Endothelial cell (in vitro differentiated cells): ENCODE results near the gene COPB1. TPM values are rescaled to one million over a fixed set of nuclear protein-coding genes. Genes with fewer than 3 reads are reported as not detected.

Source experiments
- DNase-seq: peaks from one replicate; pipeline ENCODE4 v3.0.0; 2021; ENCODE audit warnings: low spot score
- H3K27ac Mint-ChIP-seq: one replicate; pipeline ENCODE4 v1.8.0; 2021; ENCODE audit warnings: mixed read lengths, inconsistent platforms; ENCODE audit not compliant: unreplicated experiment
- H3K27me3 Mint-ChIP-seq: one replicate; pipeline ENCODE4 v1.8.0; 2021; ENCODE audit warnings: mild to moderate bottlenecking, moderate library complexity, mixed read lengths, inconsistent platforms; ENCODE audit not compliant: unreplicated experiment
- H3K36me3 Mint-ChIP-seq: one replicate; pipeline ENCODE4 v1.8.0; 2021; ENCODE audit warnings: mild to moderate bottlenecking, low read depth, mixed read lengths, inconsistent platforms; ENCODE audit not compliant: unreplicated experiment
- H3K4me1 Mint-ChIP-seq: one replicate; pipeline ENCODE4 v1.8.0; 2021; ENCODE audit warnings: mild to moderate bottlenecking, mixed read lengths, inconsistent platforms; ENCODE audit not compliant: unreplicated experiment
- H3K4me3 Mint-ChIP-seq: one replicate; pipeline ENCODE4 v1.8.0; 2021; ENCODE audit warnings: mild to moderate bottlenecking, mixed read lengths, inconsistent platforms; ENCODE audit not compliant: unreplicated experiment
- H3K9me3 Mint-ChIP-seq: one replicate; pipeline ENCODE4 v1.8.0; 2021; ENCODE audit warnings: mixed read lengths, inconsistent platforms; ENCODE audit not compliant: unreplicated experiment
- total RNA-seq: library from RNA; stranded (reverse); fragmentation: NEBNext Ultra II Directional; extraction: Animal tissue kit (Norgen Biotek cat#: 25700); gene quantifications from one replicate; pipeline ENCODE4 v1.2.1, GENCODE V29; 2021; ENCODE audit not compliant: unreplicated experiment
- TF ChIP-seq, protein P1 (sequence below): fragments of 200-600 bp; sonication (generic); IDR thresholded peaks from one replicate; pipeline ENCODE4 v1.5.0; 2021; ENCODE audit warnings: antibody characterized with exemption; ENCODE audit not compliant: unreplicated experiment

Gene COPB1
- total RNA-seq, 1 donor from 2014 or later: 132 TPM

GRCh38 chr11:14449302-14449714 is 50.3 kb downstream of the COPB1 start:
- TF ChIP-seq, protein P1, sequence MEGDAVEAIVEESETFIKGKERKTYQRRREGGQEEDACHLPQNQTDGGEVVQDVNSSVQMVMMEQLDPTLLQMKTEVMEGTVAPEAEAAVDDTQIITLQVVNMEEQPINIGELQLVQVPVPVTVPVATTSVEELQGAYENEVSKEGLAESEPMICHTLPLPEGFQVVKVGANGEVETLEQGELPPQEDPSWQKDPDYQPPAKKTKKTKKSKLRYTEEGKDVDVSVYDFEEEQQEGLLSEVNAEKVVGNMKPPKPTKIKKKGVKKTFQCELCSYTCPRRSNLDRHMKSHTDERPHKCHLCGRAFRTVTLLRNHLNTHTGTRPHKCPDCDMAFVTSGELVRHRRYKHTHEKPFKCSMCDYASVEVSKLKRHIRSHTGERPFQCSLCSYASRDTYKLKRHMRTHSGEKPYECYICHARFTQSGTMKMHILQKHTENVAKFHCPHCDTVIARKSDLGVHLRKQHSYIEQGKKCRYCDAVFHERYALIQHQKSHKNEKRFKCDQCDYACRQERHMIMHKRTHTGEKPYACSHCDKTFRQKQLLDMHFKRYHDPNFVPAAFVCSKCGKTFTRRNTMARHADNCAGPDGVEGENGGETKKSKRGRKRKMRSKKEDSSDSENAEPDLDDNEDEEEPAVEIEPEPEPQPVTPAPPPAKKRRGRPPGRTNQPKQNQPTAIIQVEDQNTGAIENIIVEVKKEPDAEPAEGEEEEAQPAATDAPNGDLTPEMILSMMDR: no peak
- peaks cover 2% of the 10 kb centered on the region for H3K27me3 Mint-ChIP-seq
- H3K36me3 Mint-ChIP-seq: peaks cover 3% of the 10 kb centered on the region
- no peak overlapping the region for H3K4me3 Mint-ChIP-seq
- DNase-seq: no peak
- H3K4me1 Mint-ChIP-seq: no peaks in the 10 kb centered on the region
- no peaks in the 10 kb centered on the region for H3K9me3 Mint-ChIP-seq
- H3K27ac Mint-ChIP-seq: peak overlapping the region; percentile 57

GRCh38 chr11:14448240-14448639 is 51.4 kb downstream of the COPB1 start:
- peaks cover 3% of the 10 kb centered on the region for H3K36me3 Mint-ChIP-seq
- H3K9me3 Mint-ChIP-seq: no peaks in the 10 kb centered on the region
- DNase-seq: no peak
- TF ChIP-seq, protein P1: no peak
- no peak overlapping the region for H3K27ac Mint-ChIP-seq
- peaks cover 5% of the 10 kb centered on the region for H3K4me1 Mint-ChIP-seq
- H3K4me3 Mint-ChIP-seq: no peak overlapping the region
- peaks cover 2% of the 10 kb centered on the region for H3K27me3 Mint-ChIP-seq

- Mint-ChIP-seq H3K9me3 (no peaks in the 10 kb centered on the region), H3K27ac (no peak overlapping the region), H3K27me3 (peaks cover 2% of the 10 kb centered on the region), H3K36me3 (peaks cover under 1% of the 10 kb centered on the region), H3K4me1 (peaks cover 5% of the 10 kb centered on the region), H3K4me3 (no peak overlapping the region)
- TF ChIP-seq, protein P1: no peak
- DNase-seq: no peak
Measured at GRCh38 chr11:14446701-14447169, 52.9 kb downstream of the COPB1 start.

- no peaks in the 10 kb centered on the region for H3K9me3 Mint-ChIP-seq
- TF ChIP-seq, protein P1: no peak
- no peaks in the 10 kb centered on the region for H3K36me3 Mint-ChIP-seq
- H3K4me3 Mint-ChIP-seq: no peak overlapping the region
- peaks cover 2% of the 10 kb centered on the region for H3K27me3 Mint-ChIP-seq
- no peak overlapping the region for H3K27ac Mint-ChIP-seq
- DNase-seq: no peak
- peaks cover 5% of the 10 kb centered on the region for H3K4me1 Mint-ChIP-seq
Measured at GRCh38 chr11:14445542-14446530, 53.8 kb downstream of the COPB1 start.
